Posterior cingulate gyrus (tissue), 11 donors: ENCODE data around the gene NDUFAF5.
A peak's percentile ranks its signal among the peaks of the same experiment; 100 is the strongest.
"Not testable (repeated sequence)": the region's sequence is repeated elsewhere in the genome, so short reads cannot be mapped to it uniquely, and the experiment has no call there.

Experiments
- DNase-seq, 10 donors: peaks; one replicate each; pipeline versions ENCODE4 v3.0.0 to v3.0.0-alpha.2; 2020 to 2021; ENCODE audit warnings: mixed read lengths in 3 of 10
- intact Hi-C: fragments of 100-400 bp; cut with DNase I; formaldehyde crosslinking; loops from one replicate; pipeline ENCODE4 v1.15.1; 2023

NDUFAF5 gene, protein sequence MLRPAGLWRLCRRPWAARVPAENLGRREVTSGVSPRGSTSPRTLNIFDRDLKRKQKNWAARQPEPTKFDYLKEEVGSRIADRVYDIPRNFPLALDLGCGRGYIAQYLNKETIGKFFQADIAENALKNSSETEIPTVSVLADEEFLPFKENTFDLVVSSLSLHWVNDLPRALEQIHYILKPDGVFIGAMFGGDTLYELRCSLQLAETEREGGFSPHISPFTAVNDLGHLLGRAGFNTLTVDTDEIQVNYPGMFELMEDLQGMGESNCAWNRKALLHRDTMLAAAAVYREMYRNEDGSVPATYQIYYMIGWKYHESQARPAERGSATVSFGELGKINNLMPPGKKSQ

DNA sequence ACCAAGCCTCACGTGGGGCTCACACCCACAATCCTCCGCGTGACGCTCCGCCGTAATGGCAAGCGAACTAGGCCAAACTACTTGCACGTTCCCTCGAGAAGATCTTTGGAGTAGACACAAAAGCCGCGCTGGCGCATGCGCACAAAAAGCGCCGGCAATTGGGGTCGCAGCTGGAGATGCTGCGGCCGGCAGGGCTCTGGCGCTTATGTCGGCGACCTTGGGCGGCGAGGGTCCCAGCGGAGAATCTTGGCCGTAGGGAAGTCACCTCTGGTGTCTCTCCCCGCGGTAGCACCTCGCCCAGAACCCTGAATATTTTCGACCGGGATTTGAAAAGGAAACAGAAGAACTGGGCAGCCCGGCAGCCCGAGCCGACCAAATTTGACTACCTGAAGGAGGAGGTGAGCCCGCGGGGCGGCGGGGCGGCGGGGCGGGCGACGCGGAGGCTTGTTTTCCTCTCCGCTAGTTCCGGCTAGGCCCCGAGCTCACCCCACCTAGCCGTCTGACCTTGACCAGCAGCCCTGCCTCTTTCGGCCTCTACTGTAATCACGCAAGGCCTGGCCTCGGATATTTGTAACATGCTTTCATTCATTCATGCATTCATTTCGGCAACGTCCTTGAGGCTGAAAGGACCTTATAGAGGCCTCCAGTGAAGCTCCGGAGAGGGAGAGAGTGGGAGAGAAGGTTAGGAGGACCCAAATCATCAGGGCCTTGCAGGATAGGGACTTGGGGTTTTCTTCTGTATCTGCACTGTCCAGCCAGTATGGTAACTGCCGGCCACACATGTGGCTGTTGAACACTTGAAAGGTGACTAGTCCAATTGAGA is at the start of gene NDUFAF5, which contains the start of gene ESF1:
TSS of gene NDUFAF5 (plus strand) at position 136 of the 823 bp plus-strand sequence. CDS start at position 177, 41 bp downstream.
TSS of gene ESF1 (minus strand) at position 27 of the 823 bp plus-strand sequence. CDS start 1,779 bp downstream, outside the sequence.
- intact Hi-C loops: loop anchor here (5.0 kb wide), 1 partner anchor 148 kb away; the partner anchor contains the start of gene TASP1
- peak; percentile 91 to 99 (median 96) for DNase-seq

DNA sequence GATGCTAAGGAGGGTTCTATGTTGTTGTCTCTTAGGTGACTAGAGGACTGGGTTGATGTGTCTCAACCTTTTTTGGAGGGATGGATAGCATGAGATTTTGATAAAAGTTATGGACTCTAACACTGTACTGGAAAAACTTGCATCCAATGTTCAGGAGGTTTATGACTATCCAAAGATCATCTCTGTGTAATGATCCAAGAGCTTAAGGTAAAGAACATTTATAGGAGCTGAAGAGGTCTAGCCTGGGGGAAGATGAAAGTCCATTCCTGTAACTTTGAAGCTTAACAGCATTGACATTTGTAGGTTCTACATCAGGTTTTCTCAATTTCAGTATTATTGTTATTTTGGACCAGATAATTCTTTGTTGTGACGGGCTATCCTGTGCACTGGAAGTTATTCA is 49.0 kb upstream of the NDUFAF5 start:
- no peak for DNase-seq
- intact Hi-C loops: no loop called here

DNA sequence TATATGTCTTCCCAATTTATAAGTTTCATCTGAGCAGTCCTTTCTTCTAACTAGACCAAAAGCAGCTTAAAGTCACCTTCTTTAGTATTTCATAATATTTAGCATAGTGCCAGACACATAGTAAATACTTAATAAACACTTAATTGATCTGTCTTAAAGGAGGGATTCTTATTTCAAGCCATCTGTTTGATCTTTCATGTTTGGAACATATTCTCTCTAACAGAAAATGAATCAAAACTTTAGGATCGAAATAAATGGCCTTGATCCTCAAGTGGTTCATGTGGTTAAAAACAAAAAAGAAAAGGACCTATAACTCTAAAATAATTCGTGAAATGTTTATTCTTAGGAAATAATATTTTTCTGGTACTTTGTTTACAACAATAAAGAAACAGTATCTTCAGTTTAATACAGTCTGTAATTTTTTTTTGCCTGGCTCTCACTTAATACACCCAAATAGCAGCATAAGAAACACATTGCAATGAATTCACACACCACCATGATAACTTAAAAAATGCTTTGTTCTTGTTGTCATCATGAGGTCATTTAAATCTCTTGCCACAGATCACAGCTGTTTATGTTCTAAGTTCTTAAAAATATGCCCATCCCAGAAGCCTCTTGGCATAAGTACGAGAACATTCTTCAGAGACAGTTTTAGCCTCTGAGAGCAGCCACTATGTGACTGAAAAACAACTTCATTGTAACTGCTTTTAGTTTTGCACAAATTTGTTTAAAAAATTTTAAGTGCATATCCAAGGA is 48.2 kb upstream of the NDUFAF5 start:
- intact Hi-C loops: no loop called here

DNA sequence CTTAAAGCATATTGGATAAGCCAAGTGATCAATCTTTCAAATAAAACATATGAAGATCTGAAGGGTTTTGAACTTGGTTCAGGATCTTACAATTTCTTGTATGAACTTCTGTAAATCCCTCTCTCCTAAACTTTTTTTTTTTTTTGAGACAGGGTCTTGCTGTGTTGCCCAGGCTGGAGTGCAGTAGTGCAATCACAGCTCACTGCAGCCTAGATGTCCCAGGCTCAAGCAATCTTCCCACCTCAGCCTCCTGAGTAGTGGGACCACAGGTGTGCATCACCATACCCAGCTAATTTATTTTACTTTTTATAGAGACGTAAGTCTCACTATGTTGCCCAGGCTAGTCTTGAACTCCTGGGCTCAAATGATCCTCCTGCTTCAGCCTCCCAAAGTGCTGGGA is 46.6 kb upstream of the NDUFAF5 start:
- DNase-seq, intact Hi-C loops: not testable (repeated sequence)

More for the DNA sequence above, 48.2 kb upstream of the NDUFAF5 start:
- DNase-seq: no peak

DNA sequence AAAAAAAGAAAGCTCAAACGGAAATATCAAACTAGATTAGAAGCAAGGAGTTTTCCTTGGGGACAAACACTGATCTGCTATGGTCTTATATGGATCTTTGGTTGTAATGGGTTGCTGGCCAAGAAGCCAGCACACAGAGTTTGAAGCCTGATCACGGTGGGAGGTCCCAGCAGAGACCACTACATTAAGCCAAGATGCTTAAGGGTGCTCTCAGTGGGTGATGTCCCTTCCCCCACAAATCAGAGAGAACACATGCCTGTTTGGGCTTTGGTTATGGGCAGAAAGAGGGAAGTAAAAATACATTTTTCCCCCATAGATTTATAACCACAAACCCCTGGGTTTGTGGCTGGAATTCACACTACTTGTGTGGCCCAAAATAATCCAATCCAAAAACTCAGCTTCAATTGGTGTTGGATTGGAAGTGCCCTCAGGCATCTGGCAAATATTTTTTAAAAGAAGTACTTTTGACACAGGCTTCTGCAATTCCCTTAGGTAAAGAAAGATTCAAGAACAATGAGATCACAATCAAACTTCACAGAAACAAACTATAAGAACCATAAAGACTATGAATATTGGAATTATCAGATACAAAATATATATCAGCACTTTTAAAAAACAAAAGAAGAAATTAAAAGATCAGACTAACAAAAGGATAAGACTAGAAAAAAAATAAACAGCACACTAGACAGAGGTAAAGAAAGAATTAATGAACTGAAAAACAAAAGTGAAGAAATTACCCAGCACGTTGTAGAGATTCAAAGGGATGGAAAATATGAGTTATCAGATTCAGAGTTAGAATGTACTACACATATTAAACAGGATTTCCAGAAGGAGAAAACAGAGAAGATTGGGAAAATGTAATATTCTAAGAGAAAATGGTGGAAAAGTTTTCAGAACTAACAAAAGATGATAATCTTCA is 44.8 kb upstream of the NDUFAF5 start:
- intact Hi-C loops: no loop called here
- DNase-seq: no peak

DNA sequence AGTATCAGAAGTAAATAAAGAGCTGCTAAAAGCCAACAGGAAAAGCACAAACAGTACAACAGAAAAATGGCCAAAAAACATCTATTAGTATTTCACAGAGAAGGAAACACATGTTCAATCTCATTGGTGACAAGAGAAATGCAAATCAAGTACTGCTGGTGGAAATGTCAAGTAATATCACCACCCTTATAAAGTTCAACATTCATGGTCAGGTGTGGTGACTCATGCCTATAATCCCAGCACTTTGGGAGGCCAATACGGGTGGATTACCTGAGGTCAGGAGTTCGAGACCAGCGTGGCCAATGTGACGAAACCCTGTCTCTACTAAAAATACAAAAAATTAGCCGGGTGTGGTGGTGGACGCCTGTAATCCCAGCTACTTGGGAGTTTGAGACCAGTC is 42.9 kb upstream of the NDUFAF5 start:
- intact Hi-C loops: no loop called here
- no peak for DNase-seq

DNA sequence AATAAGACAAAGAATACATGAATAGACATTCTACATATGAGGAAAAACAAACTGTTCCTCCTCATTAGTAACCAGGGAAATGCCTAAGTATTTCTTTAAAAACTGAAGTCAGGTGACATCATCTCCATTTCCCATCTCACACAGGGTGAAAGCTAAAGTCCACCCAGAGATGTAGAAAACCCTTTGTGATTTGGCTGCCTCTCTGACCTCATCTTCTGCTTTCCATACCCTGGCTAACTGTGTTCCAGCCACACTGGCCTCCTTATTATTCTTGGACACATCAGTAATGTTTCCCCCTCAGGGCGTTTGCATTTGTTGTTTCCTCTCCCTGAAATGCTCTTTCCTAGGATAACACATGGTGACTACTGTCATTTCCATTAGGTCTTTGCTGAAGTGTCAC is 40.5 kb upstream of the NDUFAF5 start:
- no peak for DNase-seq

DNA sequence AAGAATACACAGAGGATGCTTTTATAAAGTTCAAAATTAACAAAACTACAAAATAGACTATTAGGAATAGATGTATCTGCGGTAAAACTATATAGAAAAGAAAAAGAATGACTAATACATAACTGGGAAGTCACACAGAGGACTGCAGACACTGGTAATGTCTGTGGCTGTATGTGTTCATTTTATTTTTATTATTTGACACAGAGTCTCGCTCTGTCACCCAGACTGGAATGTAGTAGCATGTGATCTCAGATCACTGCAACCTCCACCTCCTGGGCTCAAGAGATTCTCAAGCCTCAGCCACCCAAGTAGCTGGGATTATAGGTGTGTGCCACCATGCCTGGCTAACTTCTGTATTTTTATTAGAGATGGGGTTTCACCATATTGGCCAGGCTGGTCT is 39.0 kb upstream of the NDUFAF5 start:
- intact Hi-C loops: no loop called here
- no peak for DNase-seq

More for the DNA sequence above, 40.5 kb upstream of the NDUFAF5 start:
- intact Hi-C loops: no loop called here

DNA sequence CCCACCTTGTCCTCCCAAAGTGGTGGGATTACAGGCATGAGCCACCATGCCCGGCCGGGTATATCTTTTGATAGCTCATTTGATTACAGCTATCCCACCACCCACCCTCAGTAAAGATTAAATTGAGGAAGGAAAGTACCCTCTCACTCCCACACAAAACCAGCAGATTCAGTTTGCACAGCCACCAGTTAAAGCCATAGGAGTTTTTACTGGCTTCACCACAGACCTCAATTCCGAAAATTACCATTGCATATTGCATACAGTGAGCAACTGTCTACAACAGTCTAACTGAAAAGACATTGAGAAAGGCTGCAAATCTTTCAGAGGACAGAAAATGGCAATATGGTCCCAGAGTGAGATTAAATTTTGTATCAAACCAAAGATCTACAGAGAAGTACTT is 35.0 kb upstream of the NDUFAF5 start:
- intact Hi-C loops: no loop called here
- DNase-seq: no peak

DNA sequence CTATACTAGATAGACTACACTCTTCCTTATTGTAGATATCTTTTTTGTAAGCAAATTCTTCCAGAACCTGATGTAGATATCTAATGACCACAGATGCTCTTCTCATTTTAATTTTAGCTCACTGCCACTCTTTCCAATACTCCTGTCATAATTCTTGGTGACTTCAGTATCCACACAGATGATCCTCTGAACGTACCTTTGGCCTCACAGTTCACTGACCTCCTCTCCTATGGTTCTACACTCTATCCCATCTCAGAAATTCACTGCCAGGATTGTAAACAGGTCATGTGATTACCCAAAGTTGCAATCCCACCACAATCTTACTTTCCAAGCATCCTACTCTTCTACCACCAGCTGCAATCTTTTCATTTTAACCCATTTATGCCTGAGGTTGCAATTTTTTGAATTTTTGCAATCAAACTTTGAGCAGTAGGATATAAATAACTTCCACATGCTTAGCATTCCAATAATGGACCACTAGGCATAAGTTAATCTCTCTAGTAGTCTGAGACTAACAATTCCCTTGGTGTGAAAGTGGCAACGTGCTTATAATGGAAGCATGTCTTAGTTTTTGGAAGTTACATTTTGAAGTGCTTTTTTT is 31.3 kb upstream of the NDUFAF5 start:
- no peak for DNase-seq
- intact Hi-C loops: no loop called here

DNA sequence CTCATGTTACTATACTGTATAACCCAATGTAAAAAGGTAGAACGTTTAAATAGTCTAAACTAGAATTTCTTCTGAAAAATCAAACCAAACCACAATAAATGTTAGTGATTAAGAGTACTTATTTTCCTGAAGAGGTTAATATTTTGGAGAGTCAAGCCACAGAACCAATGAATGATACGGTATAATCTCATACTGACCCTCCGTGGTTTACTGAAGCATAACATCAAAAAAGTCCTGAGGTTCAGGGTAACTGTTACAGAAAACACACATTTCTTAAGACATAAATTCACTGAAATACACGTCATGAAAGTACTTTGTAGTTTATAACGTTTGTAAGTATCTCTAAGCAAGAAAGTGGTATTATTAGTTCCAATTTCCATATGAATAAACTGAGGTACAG is 29.0 kb upstream of the NDUFAF5 start:
- intact Hi-C loops: no loop called here
- DNase-seq: no peak

DNA sequence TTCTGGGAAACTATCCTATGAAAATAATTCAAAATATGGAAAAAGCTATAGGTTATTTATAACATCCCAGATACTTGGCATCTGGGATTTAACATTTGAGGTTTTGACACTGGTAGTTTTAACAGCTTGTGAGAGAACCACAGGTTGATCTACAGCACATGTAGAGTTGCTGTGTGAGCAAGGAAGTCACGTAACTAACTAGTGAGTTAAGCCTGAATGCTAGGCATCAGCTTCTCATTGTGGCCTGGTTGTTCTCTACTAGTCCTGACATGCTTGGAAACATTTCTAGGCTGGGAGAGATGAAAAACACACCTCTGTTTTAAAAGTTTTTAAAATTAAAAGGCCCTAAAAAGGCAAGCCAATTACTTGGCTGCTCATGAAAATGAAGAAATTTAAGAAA is 28.3 kb upstream of the NDUFAF5 start:
- DNase-seq: no peak
- intact Hi-C loops: no loop called here

DNA sequence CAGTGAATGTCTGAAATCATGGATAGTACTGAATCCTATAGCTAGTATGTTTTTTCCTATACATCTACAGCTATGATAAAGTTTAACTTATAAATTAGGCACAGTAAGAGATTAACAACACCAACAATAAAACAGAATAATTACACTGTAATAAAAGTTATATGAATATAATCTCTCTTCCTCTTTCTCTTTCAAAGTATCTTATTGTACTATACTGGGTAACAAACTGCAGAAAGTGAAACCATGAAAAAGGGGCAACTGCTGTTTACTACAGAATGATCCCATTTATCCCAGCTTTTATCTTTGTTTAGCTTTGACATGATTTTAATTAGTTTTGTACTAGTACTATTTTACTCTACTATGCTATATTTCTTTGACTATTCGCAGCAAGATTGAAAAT is 25.9 kb upstream of the NDUFAF5 start:
- no peak for DNase-seq
- intact Hi-C loops: no loop called here

DNA sequence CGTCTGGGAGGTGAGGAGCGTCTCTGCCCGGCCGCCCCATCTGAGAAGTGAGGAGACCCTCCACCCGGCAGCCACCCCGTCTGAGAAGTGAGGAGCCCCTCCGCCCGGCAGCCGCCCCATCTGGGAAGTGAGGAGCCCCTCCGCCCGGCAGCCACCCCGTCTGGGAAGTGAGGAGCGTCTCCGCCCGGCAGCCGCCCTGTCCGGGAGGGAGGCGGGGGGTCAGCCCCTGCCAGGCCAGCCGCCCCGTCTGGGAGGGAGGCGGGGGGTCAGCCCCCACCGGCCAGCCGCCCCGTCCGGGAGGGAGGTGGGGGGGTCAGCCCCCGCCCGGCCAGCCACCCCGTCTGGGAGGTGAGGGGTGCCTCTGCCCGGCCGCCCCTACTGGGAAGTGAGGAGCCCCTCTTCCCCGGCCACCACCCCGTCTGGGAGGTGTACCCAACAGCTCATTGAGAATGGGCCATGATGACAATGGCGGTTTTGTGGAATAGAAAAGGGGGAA is 24.3 kb upstream of the NDUFAF5 start:
- peak in 1 of 10 donors; percentile 60 for DNase-seq
- intact Hi-C loops: not testable (repeated sequence)

DNA sequence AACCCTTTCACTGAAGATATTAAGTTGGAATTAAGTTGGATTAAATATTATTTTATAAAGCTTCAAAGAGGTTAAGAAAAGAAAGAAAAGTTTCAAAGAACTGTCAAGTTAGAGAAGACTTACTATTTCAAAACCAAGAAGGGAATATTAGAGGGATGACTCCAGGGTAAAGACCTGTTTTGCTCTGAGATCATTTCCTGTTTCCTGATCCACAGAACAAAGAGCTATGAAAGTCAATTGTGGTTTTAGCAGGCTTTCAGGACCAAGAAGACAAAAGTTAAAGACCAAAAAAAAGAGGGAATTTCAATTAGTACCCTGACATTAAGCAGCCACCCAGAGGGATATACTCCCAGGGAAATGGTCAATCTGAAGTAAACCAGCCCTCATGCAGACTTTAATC is 19.5 kb upstream of the NDUFAF5 start:
- intact Hi-C loops: no loop called here
- no peak for DNase-seq

DNA sequence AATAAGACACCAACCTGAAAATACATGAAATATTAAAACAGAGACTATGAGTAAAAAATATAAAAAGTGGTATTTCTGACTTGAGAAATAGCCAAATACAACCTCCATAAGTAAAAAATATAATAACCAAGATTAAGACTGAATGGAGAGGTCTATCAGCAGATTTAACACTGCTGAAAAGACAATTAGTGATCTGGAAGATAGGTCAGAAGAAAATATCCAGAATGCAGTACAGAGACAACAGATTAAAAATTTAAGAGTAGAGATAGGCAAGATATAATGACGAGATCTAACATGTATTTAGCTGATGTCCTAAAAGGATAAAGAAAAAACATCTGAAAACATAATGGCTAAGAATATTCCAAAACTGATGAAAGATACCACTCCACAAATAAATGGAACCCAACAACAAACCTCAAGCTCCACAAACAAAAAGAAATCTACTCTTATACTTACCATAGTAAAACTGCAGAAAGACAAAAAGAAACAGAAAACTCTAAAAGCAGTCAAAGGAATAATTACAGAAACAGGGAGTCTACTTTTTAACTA is 18.9 kb upstream of the NDUFAF5 start:
- intact Hi-C loops: no loop called here
- DNase-seq: no peak

DNA sequence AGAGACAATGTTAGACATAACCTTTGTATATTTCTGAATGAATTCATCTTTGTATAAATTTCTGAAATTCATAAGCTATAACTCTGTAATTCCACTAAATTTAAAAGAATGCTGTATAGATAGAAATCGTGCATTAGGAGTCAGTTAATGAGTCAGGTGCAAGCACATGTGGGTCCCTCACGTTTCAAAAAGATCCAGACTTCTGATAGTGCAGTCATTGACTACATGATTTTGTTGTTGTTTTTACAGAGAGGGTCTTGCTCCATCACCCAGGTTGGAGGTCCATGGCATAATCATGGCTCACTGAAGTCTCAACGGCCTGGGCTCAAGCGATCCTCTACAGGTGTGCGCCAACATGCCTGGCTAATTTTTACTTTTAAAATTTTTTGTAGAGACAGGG is 14.7 kb upstream of the NDUFAF5 start:
- DNase-seq: no peak
- intact Hi-C loops: loop anchor here (5.0 kb wide), 1 partner anchor 648 kb away; no protein-coding TSS in a partner anchor

DNA sequence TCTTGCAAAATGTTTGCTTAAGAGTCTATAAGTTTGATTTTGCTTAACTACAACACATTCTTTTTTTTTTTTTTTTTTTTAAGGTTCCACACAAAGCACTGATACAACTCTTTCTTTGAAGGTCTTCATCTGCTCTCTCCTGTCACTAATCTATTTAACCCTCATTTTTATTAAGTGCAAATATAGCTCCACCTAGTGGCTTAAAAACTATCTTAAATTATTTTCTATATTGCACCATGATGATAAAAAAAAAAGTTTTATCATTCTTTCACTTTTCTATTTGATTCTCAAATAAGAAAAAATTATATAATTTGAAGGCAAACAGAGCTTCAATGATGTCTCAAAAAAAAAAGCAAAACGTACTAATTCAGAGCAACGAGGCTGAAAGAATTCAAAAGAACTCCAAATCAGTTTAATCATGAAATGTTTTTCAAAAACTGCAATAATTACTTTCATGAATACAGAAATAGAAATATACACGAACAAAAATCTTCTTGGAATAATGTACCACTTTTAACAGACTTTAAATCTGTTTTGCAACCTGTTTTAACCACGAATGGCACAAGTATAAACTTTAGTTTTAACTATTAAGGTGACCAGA is 12.9 kb upstream of the NDUFAF5 start:
- no peak for DNase-seq
- intact Hi-C loops: loop anchor here (5.0 kb wide), 1 partner anchor 650 kb away; no protein-coding TSS in a partner anchor
